Left forelimb (tissue), 1 donor: ENCODE data around the gene NINJ2.
"Not testable (repeated sequence)": the region's sequence is repeated elsewhere in the genome, so short reads cannot be mapped to it uniquely, and the experiment has no call there.

Experiments
- DNase-seq: peaks from one replicate; pipeline ENCODE4 v3.0.0-alpha.2; 2018; ENCODE audit warnings: low spot score

NINJ2 gene

DNA sequence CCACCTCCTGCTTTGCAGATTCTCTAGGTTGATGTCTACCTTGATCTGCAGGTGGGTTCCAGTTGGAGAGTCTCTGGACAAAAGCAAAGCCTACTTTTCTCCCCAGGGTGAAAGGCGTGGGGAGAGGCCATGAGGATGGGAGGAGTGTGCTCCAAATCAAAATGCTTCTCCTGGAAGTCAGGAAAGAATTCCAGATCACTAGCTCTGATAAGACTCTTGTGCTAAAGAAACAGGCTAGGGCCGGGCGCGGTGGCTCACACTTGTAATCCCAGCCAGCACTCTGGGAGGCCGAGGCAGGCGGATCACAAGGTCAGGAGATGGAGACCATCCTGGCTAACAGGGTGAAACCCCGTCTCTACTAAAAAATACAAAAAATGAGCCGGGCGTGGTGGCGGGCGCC is 21.9 kb downstream of the NINJ2 start:
- DNase-seq, result not testable (repeated sequence)

DNA sequence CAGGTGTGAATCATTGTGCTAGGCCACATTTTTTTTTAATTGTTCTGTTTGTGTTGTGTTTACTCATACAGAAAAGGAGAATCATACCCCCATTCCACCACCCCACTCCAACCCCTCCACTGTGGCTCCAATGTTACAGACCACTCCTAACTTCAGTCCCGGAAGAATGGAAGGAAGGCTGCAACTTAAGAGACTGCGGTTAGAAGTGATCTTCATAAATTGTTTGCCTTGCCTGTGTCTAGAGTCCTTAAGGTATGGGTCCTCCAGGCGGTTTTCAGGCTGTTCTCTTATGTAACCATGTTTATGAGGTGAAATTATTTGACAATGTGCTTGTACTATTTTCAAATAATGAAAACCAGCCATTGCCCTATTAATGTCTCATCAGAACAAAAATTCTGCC is 22.5 kb downstream of the NINJ2 start:
- no peak for DNase-seq

DNA sequence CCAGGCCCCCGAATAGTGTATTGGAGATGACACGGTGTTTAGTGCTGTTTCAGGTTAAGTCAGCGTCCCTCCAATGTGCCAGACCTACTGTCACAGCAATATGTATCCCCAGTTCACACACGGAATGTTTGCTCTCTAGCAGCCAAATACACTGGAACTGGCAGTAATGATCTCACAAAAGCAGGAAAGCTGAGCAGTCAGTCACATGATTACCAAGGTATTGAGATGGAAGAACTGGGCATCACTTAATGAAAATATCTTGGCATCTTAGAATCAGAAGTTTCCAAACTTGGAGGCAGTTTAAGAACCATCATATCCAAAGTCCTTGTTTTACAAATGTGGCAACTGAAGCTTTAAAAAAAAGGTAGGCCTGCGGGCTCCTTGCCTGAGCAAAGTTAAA is 23.3 kb downstream of the NINJ2 start:
- DNase-seq, result no peak

DNA sequence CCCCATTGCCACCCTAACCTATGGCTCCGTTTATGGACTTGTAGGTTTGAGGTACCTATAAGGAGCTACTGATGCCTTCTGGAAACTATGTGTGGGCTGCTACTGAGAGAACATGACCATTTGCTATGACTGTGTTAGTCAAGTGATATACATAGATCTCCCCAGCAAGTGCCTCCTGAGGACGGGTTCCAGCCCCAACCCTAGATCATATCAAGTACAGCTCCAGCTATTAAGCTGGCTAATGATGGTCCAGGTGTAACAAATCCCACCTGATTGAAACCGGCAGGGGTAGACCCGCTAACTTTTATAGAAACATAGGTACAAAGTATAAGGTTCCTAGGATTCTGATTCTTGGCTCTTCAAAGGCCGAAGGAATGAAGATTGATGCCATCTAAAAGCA is 23.7 kb downstream of the NINJ2 start:
- DNase-seq, result no peak

GRCh38 chr12:638953-639557 is 24.2 kb downstream of the NINJ2 start:
- DNase-seq, result no peak

- no peak for DNase-seq
Observed at GRCh38 chr12:636632-637031, 26.6 kb downstream of the NINJ2 start.

GRCh38 chr12:633731-634130 is 29.5 kb downstream of the NINJ2 start:
- no peak for DNase-seq

DNA sequence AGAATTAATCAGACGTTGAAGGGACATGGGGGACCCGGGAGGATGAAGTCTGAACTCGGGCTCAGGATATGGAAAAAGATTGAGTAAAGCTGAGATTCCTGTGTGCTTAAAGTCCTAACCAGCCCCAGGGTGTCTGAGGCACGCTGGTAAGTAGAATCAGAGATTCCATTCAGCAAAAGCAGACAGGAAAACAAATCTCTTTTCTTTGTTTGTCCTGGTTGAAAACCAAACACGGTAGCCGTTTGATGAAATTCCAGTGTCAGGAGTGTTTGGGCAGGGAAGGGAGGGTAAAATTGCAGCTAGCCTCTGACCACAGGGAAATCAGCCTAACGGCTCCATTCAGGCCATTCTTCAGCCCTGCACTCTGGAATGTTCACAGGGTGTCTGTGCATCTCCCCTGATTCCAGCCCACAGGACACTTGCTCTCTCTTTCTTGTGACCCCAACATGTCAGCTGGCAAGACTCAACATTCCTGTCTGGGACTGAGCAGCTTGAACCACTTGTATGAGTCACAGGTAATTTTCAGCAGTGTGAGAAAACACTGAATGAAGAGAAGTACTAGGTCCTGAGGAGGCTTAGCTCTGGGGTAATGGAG is 31.0 kb downstream of the NINJ2 start:
- DNase-seq, result no peak

DNA sequence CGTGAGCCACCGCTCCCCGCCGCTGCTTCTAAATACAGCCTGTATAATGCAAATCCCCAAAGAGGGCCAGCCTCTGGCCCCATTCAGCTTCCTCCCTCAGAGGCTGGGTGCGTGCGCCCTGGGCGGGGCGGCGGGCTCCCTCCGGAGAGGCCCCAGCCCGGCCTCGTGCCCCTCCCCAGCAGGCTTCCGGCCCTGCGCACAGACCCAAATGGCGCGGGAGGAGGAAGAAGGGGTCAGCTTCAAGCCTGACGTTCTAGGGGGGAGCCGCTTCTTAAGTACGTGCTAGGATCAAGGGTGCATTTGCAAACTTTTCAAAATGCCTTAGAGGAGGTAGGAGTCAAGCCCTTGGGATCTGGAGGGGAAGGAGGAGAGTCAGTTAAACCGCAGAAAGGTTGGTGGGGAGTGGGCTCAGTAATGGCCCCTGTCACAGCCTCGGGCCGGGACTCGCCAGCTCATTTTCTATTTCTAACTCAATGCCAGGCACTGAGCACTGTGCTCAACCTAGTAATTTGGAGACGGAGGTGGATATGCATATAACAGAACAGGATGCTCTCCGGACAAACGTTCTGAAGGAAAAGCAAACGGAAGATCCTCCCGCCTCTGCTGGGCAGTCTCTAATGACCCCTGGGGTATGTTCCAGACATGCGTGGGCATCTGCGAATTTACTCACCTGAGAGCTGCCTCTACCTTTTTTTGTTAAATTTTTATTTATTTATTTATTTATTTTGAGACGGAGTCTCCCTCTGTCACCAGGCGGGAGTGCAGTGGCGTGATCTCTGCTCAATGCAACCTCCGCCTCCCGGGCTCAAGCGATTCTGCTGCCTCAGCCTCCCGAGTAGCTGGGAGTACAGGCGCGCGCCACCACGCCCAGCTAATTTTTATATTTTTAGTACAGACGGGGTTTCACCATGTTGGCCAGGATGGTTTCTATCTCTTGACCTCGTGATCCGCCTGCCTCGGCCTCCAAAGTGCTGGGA is 32.3 kb downstream of the NINJ2 start:
- DNase-seq, result no peak

DNA sequence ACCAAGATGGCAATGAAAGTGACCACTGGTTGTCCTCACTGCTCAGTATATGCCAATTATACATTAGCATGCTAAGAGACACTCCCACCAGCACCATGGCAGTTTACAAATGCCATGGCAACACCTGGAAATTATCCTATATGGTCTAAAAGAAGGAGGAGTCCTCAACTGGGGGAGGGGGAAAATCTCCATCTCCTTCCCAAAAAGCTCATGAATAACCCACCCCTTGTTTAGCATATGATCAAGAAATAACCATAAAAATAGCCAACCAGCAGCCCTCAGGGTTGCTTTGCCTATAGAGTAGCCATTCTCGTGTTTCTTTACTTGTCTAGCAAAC is 34.5 kb downstream of the NINJ2 start:
- not testable (repeated sequence) for DNase-seq

- no peak for DNase-seq
Observed at GRCh38 chr12:627863-628741, 35.1 kb downstream of the NINJ2 start.

GRCh38 chr12:627285-627684 is 36.0 kb downstream of the NINJ2 start:
- DNase-seq, result no peak

- no peak for DNase-seq
Observed at GRCh38 chr12:625998-626397, 37.2 kb downstream of the NINJ2 start.

- DNase-seq, result no peak
Observed at GRCh38 chr12:623865-624372, 39.3 kb downstream of the NINJ2 start.

- DNase-seq, result no peak
Observed at GRCh38 chr12:623172-623864, 39.9 kb downstream of the NINJ2 start.

- no peak for DNase-seq
Observed at GRCh38 chr12:622416-622815, 40.8 kb downstream of the NINJ2 start.

GRCh38 chr12:619346-619745 is 43.9 kb downstream of the NINJ2 start:
- DNase-seq, result no peak

GRCh38 chr12:618605-619004 is 44.6 kb downstream of the NINJ2 start:
- DNase-seq, result no peak

DNA sequence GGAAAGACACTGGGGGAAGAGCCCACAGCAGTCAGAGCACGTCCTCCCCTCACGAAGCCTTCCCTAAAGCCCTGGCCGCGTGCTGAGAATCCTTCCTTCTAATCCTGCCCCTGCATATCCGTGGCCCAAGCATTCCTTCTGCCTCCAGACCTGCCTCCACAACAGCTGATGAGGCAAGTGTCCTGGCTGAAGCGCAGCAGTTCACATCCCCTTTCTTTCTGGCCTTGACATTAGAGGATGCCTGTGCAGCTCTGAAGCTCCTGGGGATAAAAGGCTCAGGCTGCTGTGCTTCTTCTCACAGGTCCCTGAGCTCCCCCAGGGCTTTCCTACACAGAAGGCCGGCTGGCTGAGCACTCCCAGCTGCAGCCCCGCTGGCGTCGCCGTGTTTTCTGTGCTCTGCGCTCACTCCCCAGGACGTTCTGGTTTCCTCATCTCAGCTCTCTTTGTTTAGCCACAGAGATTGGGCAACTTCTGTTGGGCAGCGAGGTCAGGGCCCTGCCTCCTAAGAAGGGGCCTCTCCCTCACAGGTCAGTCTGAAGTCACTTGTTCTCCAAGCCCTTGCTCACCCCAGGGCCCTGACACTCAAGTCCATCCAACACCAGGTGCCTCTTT is 45.8 kb downstream of the NINJ2 start:
- no peak for DNase-seq

DNA sequence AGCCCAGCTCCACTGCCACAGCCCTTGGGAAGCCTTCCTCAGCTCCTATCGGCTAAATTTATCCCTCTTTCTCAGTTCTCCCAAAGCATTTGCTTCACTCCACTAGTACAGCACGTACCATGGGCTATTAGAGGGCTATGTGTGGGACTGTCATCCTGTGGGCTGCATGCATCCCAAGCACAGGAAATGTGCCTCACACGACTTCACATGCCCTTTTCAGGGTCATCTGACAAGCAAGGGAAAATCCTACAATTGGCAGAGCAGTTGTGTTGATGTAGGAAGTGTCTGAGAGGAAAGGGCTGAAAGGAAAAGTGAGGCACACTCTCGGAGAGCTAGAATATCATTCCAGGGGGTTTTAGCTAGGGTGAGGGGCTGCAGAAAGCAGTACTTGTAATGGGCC is 47.6 kb downstream of the NINJ2 start:
- DNase-seq, result no peak

GRCh38 chr12:614411-614970 is 48.8 kb downstream of the NINJ2 start:
- no peak for DNase-seq
